Gastroesophageal sphincter (tissue), 4 donors: ENCODE results near the gene ZBTB17. TPM values are rescaled to one million over a fixed set of nuclear protein-coding genes. Genes with fewer than 3 reads are reported as not detected.

ENCODE experiments used
- ATAC-seq: fragments of 150-250 bp; one replicate; pipeline ENCODE4 v1.9.1; 2016; ENCODE audit warnings: mild to moderate bottlenecking, moderate library complexity
- H3K27ac ChIP-seq, 4 donors: fragments of 200-600 bp; sonication (generic) in 3 of 4; 1 replicate in 3 of 4; 2 replicates in 1 of 4; pipeline ENCODE4 v1.5.1; 2016 to 2019
- H3K27me3 ChIP-seq: fragments of 200-600 bp; sonication (generic); one replicate; pipeline ENCODE4 v1.5.1; 2019
- H3K36me3 ChIP-seq, 2 donors: fragments of 200-600 bp; sonication (generic); one replicate each; pipeline ENCODE4 v1.5.1; 2019; ENCODE audit warnings: control low read depth in 1 of 2
- H3K4me1 ChIP-seq, 3 donors: fragments of 200-600 bp; sonication (generic); 1 replicate in 2 of 3; 2 replicates in 1 of 3; pipeline ENCODE4 v1.5.1; 2016 to 2019; ENCODE audit warnings: control low read depth in 2 of 3
- H3K4me3 ChIP-seq, 2 donors: fragments of 200-600 bp; sonication (generic); one replicate each; pipeline ENCODE4 v1.5.1; 2019; ENCODE audit warnings: mild to moderate bottlenecking in 1 of 2, moderate library complexity in 1 of 2
- H3K9me3 ChIP-seq, 3 donors: fragments of 200-600 bp; sonication (generic); one replicate each; pipeline ENCODE4 v1.5.1; 2017 to 2019; ENCODE audit warnings: control low read depth in 2 of 3
- CTCF ChIP-seq, 4 experiments: fragments of 200-600 bp in 2 of 4; fragments of 450-650 bp in 2 of 4; sonication (generic) in 1 of 4; IDR thresholded peaks; one replicate each; pipeline ENCODE4 v1.5.1; 2017 to 2019; ENCODE audit warnings: antibody characterized with exemption in 4 of 4, mild to moderate bottlenecking in 2 of 4, moderate library complexity in 2 of 4
- EP300 ChIP-seq: sonication (generic); formaldehyde crosslinking; IDR thresholded peaks from one replicate; pipeline ENCODE4 v1.6.1; 2017; ENCODE audit warnings: antibody characterized with exemption, mild to moderate bottlenecking
- POLR2A ChIP-seq, 2 donors: fragments of 450-650 bp; IDR thresholded peaks; one replicate each; pipeline ENCODE4 v1.6.1; 2017; ENCODE audit warnings: antibody characterized with exemption in 2 of 2, mild to moderate bottlenecking in 2 of 2, moderate library complexity in 1 of 2
- POLR2AphosphoS5 ChIP-seq: sonication (generic); formaldehyde crosslinking; IDR thresholded peaks from one replicate; pipeline ENCODE4 v1.6.1; 2017; ENCODE audit warnings: antibody characterized with exemption
- WGBS, 2 donors: methylation state at CpG; one replicate each; pipeline ENCODE4 v1.1.5; 2018; ENCODE audit warnings: low coverage in 1 of 2; 5-methylcytosine and 5-hydroxymethylcytosine counted together
- total RNA-seq, 4 donors: library from RNA; depleted of rRNA; stranded (reverse); fragments of >200 nt; gene quantifications; one replicate each; pipeline ENCODE4 v1.1.0, GENCODE V29; 2016

The ZBTB17 gene
- total RNA-seq, 4 donors from 2014 or later = 24.0 to 65.7 (median 29.0) TPM

- peak; percentile 42 for ATAC-seq
- H3K36me3 ChIP-seq = peaks cover 0 to 22% of the 10 kb centered on the region in 2 donors
- H3K4me3 ChIP-seq = no peak overlapping the region
- peak overlapping the region in 2 of 4 donors; percentile 67 to 68 for H3K27ac ChIP-seq
- TF ChIP-seq POLR2A (IDR thresholded peaks at IDR 0.05) = no peak
- TF ChIP-seq EP300 = no peak
- TF ChIP-seq CTCF (IDR thresholded peaks at IDR 0.05) = no peak
- no peak for TF ChIP-seq POLR2AphosphoS5
- WGBS, 2 donors = 43 to 47% methylated on average over 7 of the region's 7 CpGs
- no peaks in the 10 kb centered on the region for H3K27me3 ChIP-seq
- H3K4me1 ChIP-seq = peaks cover 5 to 76% (median 23%) of the 10 kb centered on the region in 3 donors
- H3K9me3 ChIP-seq = no peaks in the 10 kb centered on the region
Observed at GRCh38 chr1:15965228-15965767, 10.6 kb downstream of the ZBTB17 start.

- peak; percentile 40 for ATAC-seq
- WGBS, 2 donors = 76 to 78% methylated on average over 7 to 10 of the region's 10 CpGs
- Histone ChIP-seq H3K27me3 (no peaks in the 10 kb centered on the region), H3K27ac (peak overlapping the region in 2 of 4 donors; percentile 53 to 68), H3K36me3 (peaks cover 0 to 10% of the 10 kb centered on the region in 2 donors), H3K9me3 (no peaks in the 10 kb centered on the region), H3K4me1 (peaks cover 5 to 88% (median 23%) of the 10 kb centered on the region in 3 donors), H3K4me3 (no peak overlapping the region)
- TF ChIP-seq POLR2A (IDR thresholded peaks at IDR 0.05) = no peak
- no peak for TF ChIP-seq CTCF (IDR thresholded peaks at IDR 0.05)
- TF ChIP-seq EP300 = no peak
- no peak for TF ChIP-seq POLR2AphosphoS5
Observed at GRCh38 chr1:15963968-15964648, 11.8 kb downstream of the ZBTB17 start.

- H3K36me3 ChIP-seq = peaks cover 0 to 4% of the 10 kb centered on the region in 2 donors
- no peak for ATAC-seq
- no peaks in the 10 kb centered on the region for H3K9me3 ChIP-seq
- no peak overlapping the region for H3K4me3 ChIP-seq
- TF ChIP-seq POLR2A (IDR thresholded peaks at IDR 0.05) (no peak), POLR2AphosphoS5 (no peak), EP300 (no peak), CTCF (IDR thresholded peaks at IDR 0.05) (no peak)
- no peaks in the 10 kb centered on the region for H3K27me3 ChIP-seq
- H3K4me1 ChIP-seq = peaks cover 5 to 90% (median 28%) of the 10 kb centered on the region in 3 donors
- H3K27ac ChIP-seq = peak overlapping the region in 2 of 4 donors; percentile 38 to 53
Observed at GRCh38 chr1:15963363-15963967, 12.4 kb downstream of the ZBTB17 start.

GRCh38 chr1:15962671-15963362, 13.1 kb downstream of the ZBTB17 start:
- 48 to 71% methylated on average over 2 to 8 of the region's 8 CpGs for WGBS, 2 donors
- H3K9me3 ChIP-seq = no peaks in the 10 kb centered on the region
- no peak for ATAC-seq
- H3K27me3 ChIP-seq = no peaks in the 10 kb centered on the region
- H3K4me3 ChIP-seq = no peak overlapping the region
- TF ChIP-seq POLR2A (IDR thresholded peaks at IDR 0.05) (no peak), CTCF (IDR thresholded peaks at IDR 0.05) (no peak), POLR2AphosphoS5 (no peak), EP300 (no peak)
- H3K4me1 ChIP-seq = peaks cover 5 to 90% (median 31%) of the 10 kb centered on the region in 3 donors
- no peaks in the 10 kb centered on the region for H3K36me3 ChIP-seq
- H3K27ac ChIP-seq = peak overlapping the region in 2 of 4 donors; percentile 38 to 53
